Neural cell (in vitro differentiated cells): ENCODE data around the gene CNNM1. TPM values are rescaled to one million over a fixed set of nuclear protein-coding genes. Genes with fewer than 3 reads are reported as not detected.

Source experiments
- H2AFZ ChIP-seq: fragments of 200-600, 300-800 bp; sonication (generic), shearing (Covaris generic); 2 replicates; pipeline ENCODE4 v1.6.0; 2014; ENCODE audit warnings: low read depth, mild to moderate bottlenecking, antibody characterized with exemption, low read length, moderate library complexity
- H3F3A ChIP-seq: fragments of 200-600 bp; shearing (Covaris generic); 2 replicates; pipeline ENCODE4 v1.6.1; 2016; ENCODE audit warnings: mild to moderate bottlenecking, moderate library complexity, mixed read lengths, antibody characterized with exemption, low read length; ENCODE audit not compliant: insufficient read depth, poor library complexity, severe bottlenecking
- H3K27ac ChIP-seq: fragments of 200-600, 300-800 bp; sonication (generic), shearing (Covaris generic); 2 replicates; pipeline ENCODE4 v1.5.1; 2014; ENCODE audit warnings: mild to moderate bottlenecking, low read length, moderate library complexity
- H3K27me3 ChIP-seq: fragments of 300-800, 200-600 bp; sonication (generic), shearing (Covaris generic); 2 replicates; pipeline ENCODE4 v1.6.0; 2014; ENCODE audit warnings: mild to moderate bottlenecking, low read depth, low read length, moderate library complexity; ENCODE audit not compliant: insufficient read depth
- H3K36me3 ChIP-seq: fragments of 300-800, 200-600 bp; sonication (generic), shearing (Covaris generic); 2 replicates; pipeline ENCODE4 v1.5.1; 2014; ENCODE audit warnings: mild to moderate bottlenecking, antibody characterized with exemption, low read length, moderate library complexity; ENCODE audit not compliant: insufficient read depth
- H3K4me2 ChIP-seq: fragments of 300-800, 200-600 bp; sonication (generic), shearing (Covaris generic); 2 replicates; pipeline ENCODE4 v1.6.0; 2014; ENCODE audit warnings: mild to moderate bottlenecking, low read length
- H3K4me3 ChIP-seq: fragments of 300-800, 200-600 bp; sonication (generic), shearing (Covaris generic); 2 replicates; pipeline ENCODE4 v1.5.1; 2014; ENCODE audit warnings: mild to moderate bottlenecking, low read length, moderate library complexity
- H3K79me2 ChIP-seq: fragments of 200-600 bp; shearing (Covaris generic); replicated peaks from 2 replicates; pipeline ENCODE4 v1.6.0; 2014; ENCODE audit warnings: mild to moderate bottlenecking, low read length, moderate library complexity; ENCODE audit not compliant: insufficient read depth
- H3K9ac ChIP-seq: fragments of 300-800, 200-600 bp; sonication (generic), shearing (Covaris generic); 2 replicates; pipeline ENCODE4 v1.6.1; 2016; ENCODE audit warnings: mild to moderate bottlenecking, low read length, mixed read lengths
- H3K9me2 ChIP-seq: fragments of 200-600 bp; shearing (Covaris generic); 2 replicates; pipeline ENCODE4 v1.6.1; 2016; ENCODE audit warnings: mild to moderate bottlenecking, low read length, mixed read lengths; ENCODE audit not compliant: insufficient read depth
- H3K9me3 ChIP-seq: fragments of 200-600, 300-800 bp; sonication (generic), shearing (Covaris generic); 2 replicates; pipeline ENCODE4 v1.6.1; 2016; ENCODE audit warnings: mild to moderate bottlenecking, mixed run types, low read length, moderate library complexity, mixed read lengths
- H4K20me1 ChIP-seq: fragments of 200-600 bp; shearing (Covaris generic); 2 replicates; pipeline ENCODE4 v1.6.1; 2016; ENCODE audit warnings: mild to moderate bottlenecking, mixed run types; ENCODE audit not compliant: insufficient read depth
- EP300 ChIP-seq: fragments of 450-650 bp; conservative IDR thresholded peaks from 2 replicates; pipeline ENCODE4 v1.6.1; 2014; ENCODE audit warnings: antibody characterized with exemption, mild to moderate bottlenecking, moderate library complexity; ENCODE audit not compliant: poor library complexity, severe bottlenecking
- EZH2 ChIP-seq: fragments of 200-600, 300-800 bp; shearing (Covaris generic), sonication (generic); IDR thresholded peaks from 2 replicates; pipeline ENCODE4 v1.6.1; 2014; ENCODE audit warnings: antibody characterized with exemption, low read length, borderline replicate concordance, mild to moderate bottlenecking; ENCODE audit not compliant: insufficient read depth, poor library complexity, severe bottlenecking
- MXI1 ChIP-seq: fragments of 450-650 bp; conservative IDR thresholded peaks from 2 replicates; pipeline ENCODE4 v1.6.1; 2014; ENCODE audit warnings: antibody characterized with exemption, mild to moderate bottlenecking; ENCODE audit not compliant: poor library complexity, severe bottlenecking
- POLR2AphosphoS5 ChIP-seq: IDR thresholded peaks from 2 replicates; pipeline ENCODE4 v1.6.1; 2012
- RAD21 ChIP-seq: fragments of 450-650 bp; conservative IDR thresholded peaks from 2 replicates; pipeline ENCODE4 v1.6.1; 2014; ENCODE audit warnings: antibody characterized with exemption, mild to moderate bottlenecking, moderate library complexity
- SMC3 ChIP-seq: fragments of 450-650 bp; conservative IDR thresholded peaks from 2 replicates; pipeline ENCODE4 v1.6.1; 2014; ENCODE audit warnings: antibody characterized with exemption, mild to moderate bottlenecking, moderate library complexity; ENCODE audit not compliant: poor library complexity
- TAF1 ChIP-seq: IDR thresholded peaks from 2 replicates; pipeline ENCODE4 v1.6.1; 2012; ENCODE audit warnings: low read depth
- polyA plus RNA-seq: library from polyadenylated mRNA; depleted of rRNA; stranded (reverse); fragments of >200 nt; gene quantifications from 2 replicates; pipeline ENCODE4 v1.2.3, GENCODE V29; 2014
- TF ChIP-seq, protein P1 (sequence below): fragments of 450-650 bp; IDR thresholded peaks from 2 replicates; pipeline ENCODE4 v1.5.1; 2014; ENCODE audit warnings: antibody characterized with exemption, mild to moderate bottlenecking, moderate library complexity; ENCODE audit not compliant: poor library complexity, severe bottlenecking
- TF ChIP-seq, protein P2 (sequence below): IDR thresholded peaks from 2 replicates; pipeline ENCODE4 v1.6.1; 2012; ENCODE audit warnings: borderline replicate concordance

Gene CNNM1
- polyA plus RNA-seq, 1 donor from 2014 or later, result 1.5 TPM

DNA sequence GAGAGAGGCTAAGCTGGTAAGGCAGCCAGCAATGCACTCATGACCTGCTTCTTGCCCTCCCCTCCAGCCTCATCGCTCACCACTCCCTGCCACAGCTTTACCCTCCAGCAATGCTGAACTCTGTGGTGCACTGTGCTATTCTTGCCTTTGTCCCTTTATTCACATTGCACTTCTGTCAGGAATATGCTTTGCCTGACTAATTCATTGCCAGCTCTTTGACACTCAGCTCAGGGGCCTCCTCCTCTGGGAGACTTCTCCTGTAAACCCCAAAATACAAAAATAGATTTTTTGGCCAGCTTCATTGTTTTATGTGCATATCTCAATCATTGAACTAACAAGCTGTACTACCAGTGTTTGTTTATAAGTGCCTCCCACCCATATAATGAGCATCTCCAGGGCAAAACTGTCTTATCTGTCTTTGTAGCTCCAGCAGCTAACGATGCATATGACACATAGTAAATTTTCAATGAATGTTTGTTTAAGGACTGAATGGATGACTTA, 8.2 kb downstream of the CNNM1 start:
- TF ChIP-seq, protein P1, sequence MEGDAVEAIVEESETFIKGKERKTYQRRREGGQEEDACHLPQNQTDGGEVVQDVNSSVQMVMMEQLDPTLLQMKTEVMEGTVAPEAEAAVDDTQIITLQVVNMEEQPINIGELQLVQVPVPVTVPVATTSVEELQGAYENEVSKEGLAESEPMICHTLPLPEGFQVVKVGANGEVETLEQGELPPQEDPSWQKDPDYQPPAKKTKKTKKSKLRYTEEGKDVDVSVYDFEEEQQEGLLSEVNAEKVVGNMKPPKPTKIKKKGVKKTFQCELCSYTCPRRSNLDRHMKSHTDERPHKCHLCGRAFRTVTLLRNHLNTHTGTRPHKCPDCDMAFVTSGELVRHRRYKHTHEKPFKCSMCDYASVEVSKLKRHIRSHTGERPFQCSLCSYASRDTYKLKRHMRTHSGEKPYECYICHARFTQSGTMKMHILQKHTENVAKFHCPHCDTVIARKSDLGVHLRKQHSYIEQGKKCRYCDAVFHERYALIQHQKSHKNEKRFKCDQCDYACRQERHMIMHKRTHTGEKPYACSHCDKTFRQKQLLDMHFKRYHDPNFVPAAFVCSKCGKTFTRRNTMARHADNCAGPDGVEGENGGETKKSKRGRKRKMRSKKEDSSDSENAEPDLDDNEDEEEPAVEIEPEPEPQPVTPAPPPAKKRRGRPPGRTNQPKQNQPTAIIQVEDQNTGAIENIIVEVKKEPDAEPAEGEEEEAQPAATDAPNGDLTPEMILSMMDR, result no peak
- TF ChIP-seq TAF1, result no peak
- TF ChIP-seq MXI1, result no peak
- TF ChIP-seq RAD21, result no peak
- TF ChIP-seq, protein P2, sequence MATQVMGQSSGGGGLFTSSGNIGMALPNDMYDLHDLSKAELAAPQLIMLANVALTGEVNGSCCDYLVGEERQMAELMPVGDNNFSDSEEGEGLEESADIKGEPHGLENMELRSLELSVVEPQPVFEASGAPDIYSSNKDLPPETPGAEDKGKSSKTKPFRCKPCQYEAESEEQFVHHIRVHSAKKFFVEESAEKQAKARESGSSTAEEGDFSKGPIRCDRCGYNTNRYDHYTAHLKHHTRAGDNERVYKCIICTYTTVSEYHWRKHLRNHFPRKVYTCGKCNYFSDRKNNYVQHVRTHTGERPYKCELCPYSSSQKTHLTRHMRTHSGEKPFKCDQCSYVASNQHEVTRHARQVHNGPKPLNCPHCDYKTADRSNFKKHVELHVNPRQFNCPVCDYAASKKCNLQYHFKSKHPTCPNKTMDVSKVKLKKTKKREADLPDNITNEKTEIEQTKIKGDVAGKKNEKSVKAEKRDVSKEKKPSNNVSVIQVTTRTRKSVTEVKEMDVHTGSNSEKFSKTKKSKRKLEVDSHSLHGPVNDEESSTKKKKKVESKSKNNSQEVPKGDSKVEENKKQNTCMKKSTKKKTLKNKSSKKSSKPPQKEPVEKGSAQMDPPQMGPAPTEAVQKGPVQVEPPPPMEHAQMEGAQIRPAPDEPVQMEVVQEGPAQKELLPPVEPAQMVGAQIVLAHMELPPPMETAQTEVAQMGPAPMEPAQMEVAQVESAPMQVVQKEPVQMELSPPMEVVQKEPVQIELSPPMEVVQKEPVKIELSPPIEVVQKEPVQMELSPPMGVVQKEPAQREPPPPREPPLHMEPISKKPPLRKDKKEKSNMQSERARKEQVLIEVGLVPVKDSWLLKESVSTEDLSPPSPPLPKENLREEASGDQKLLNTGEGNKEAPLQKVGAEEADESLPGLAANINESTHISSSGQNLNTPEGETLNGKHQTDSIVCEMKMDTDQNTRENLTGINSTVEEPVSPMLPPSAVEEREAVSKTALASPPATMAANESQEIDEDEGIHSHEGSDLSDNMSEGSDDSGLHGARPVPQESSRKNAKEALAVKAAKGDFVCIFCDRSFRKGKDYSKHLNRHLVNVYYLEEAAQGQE, result no peak
- no peak for TF ChIP-seq EZH2
- no peak for TF ChIP-seq POLR2AphosphoS5
- TF ChIP-seq SMC3, result no peak
- no peak for TF ChIP-seq EP300
- Histone ChIP-seq H3K4me3 (no peak overlapping the region), H3K79me2 (no peaks in the 10 kb centered on the region), H3K36me3 (no peaks in the 10 kb centered on the region), H4K20me1 (no peaks in the 10 kb centered on the region), H3K27ac (no peak overlapping the region), H2AFZ (no peak overlapping the region), H3K9me3 (peaks cover 3% of the 10 kb centered on the region), H3K9me2 (no peaks in the 10 kb centered on the region), H3K27me3 (no peaks in the 10 kb centered on the region), H3K4me2 (no peak overlapping the region), H3F3A (no peaks in the 10 kb centered on the region), H3K9ac (peak overlapping the region; percentile 29)

DNA sequence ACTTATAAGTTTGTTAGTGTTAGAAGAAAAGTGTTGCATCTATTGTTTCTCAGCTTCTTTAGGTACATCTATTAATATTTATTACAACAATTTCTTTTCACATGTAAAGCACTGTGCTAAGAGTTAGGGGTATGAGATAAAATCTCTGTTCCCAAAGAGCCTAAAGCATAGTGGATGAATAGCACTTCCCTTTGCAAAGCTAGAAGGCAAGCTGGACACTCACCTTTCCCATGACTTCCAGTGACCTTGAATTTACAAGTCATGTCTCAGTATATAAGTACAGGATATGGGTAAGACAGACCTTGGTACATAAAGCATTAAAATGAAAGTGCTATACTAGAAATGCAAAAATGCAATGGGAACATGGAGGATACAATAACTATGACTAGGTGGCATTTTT, 8.7 kb downstream of the CNNM1 start:
- Histone ChIP-seq H4K20me1 (no peaks in the 10 kb centered on the region), H3K4me3 (no peak overlapping the region), H3K4me2 (no peak overlapping the region), H3F3A (no peaks in the 10 kb centered on the region), H3K9me2 (no peaks in the 10 kb centered on the region), H3K9me3 (peaks cover 3% of the 10 kb centered on the region), H3K79me2 (no peaks in the 10 kb centered on the region), H3K27me3 (no peaks in the 10 kb centered on the region), H3K36me3 (no peaks in the 10 kb centered on the region), H3K27ac (no peak overlapping the region), H3K9ac (no peak overlapping the region), H2AFZ (no peak overlapping the region)
- TF ChIP-seq, protein P2, result no peak
- no peak for TF ChIP-seq MXI1
- no peak for TF ChIP-seq SMC3
- no peak for TF ChIP-seq RAD21
- no peak for TF ChIP-seq EZH2
- no peak for TF ChIP-seq EP300
- TF ChIP-seq, protein P1, result no peak
- TF ChIP-seq POLR2AphosphoS5, result no peak
- TF ChIP-seq TAF1, result no peak
